ENCODE results near the gene KLHL22.

DNA sequence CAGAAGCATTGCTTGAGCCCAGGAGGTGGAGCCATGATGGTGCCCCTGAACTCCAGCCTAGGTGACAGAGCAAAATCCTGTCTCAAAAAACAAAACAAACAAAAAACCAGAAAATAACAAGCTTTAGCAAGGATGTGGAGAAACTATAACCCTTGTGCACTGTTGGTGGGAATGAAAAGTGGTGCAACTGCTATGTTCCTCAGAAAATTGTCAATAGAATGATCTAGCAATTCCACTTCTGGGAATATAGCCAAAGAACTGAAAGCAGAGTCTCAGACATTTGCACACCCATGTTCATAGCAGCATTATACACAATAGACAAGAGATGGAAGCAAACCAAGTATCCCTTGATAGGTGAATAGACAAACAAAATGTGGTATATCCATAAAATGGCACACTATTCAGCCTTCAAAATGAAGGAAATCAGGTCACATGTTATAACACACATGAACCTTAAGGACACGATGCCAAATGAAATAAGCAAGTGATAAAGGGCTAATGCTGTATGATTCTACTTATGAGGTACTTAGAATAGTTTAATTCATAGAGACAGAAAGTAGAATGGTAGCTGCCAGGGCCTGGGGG, 15.9 kb downstream of the KLHL22 start:
- no peak for TF ChIP-seq EZH2 (IDR thresholded peaks at IDR 0.05; ENCODE audit: borderline replicate concordance, low read depth, low read length, poor library complexity, severe bottlenecking)
- TF ChIP-seq, protein P1, sequence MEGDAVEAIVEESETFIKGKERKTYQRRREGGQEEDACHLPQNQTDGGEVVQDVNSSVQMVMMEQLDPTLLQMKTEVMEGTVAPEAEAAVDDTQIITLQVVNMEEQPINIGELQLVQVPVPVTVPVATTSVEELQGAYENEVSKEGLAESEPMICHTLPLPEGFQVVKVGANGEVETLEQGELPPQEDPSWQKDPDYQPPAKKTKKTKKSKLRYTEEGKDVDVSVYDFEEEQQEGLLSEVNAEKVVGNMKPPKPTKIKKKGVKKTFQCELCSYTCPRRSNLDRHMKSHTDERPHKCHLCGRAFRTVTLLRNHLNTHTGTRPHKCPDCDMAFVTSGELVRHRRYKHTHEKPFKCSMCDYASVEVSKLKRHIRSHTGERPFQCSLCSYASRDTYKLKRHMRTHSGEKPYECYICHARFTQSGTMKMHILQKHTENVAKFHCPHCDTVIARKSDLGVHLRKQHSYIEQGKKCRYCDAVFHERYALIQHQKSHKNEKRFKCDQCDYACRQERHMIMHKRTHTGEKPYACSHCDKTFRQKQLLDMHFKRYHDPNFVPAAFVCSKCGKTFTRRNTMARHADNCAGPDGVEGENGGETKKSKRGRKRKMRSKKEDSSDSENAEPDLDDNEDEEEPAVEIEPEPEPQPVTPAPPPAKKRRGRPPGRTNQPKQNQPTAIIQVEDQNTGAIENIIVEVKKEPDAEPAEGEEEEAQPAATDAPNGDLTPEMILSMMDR (conservative IDR thresholded peaks at IDR 0.05; ENCODE audit: low read depth, low read length) = no peak
